SU-DHL-6 (cell line): ENCODE measurements around the gene PARD6A.

Source experiments
- H2AFZ ChIP-seq: fragments of 200-600 bp; sonication (generic); 2 replicates; pipeline ENCODE4 v1.6.1; 2014; ENCODE audit warnings: low read depth, mild to moderate bottlenecking, moderate library complexity, mixed read lengths, antibody characterized with exemption, low read length; ENCODE audit not compliant: severe bottlenecking
- H3F3A ChIP-seq: fragments of 200-600 bp; shearing (Covaris generic); 2 replicates; pipeline ENCODE4 v1.6.0; 2016; ENCODE audit warnings: antibody characterized with exemption, mild to moderate bottlenecking; ENCODE audit not compliant: insufficient read depth
- H3K27ac ChIP-seq: fragments of 200-600 bp; sonication (generic); 2 replicates; pipeline ENCODE4 v1.5.1; 2016; ENCODE audit warnings: low read depth, mild to moderate bottlenecking, low read length, moderate library complexity, mixed read lengths
- H3K27me3 ChIP-seq: fragments of 200-600 bp; sonication (generic), shearing (Covaris generic); 2 replicates; pipeline ENCODE4 v1.6.0; 2014; ENCODE audit warnings: mild to moderate bottlenecking, low read length
- H3K36me3 ChIP-seq: fragments of 200-600 bp; sonication (generic); 2 replicates; pipeline ENCODE4 v1.6.1; 2014; ENCODE audit warnings: mild to moderate bottlenecking, low read length, mixed read lengths
- H3K4me2 ChIP-seq: fragments of 300-600, 200-600 bp; shearing (Covaris generic), sonication (generic); 2 replicates; pipeline ENCODE4 v1.6.0; 2014; ENCODE audit warnings: low read length, low read depth, mild to moderate bottlenecking; ENCODE audit not compliant: poor library complexity, severe bottlenecking
- H3K4me3 ChIP-seq: fragments of 200-600 bp; sonication (generic); 2 replicates; pipeline ENCODE4 v1.5.1; 2014; ENCODE audit warnings: antibody characterized with exemption, low read length, mild to moderate bottlenecking, mixed read lengths; ENCODE audit not compliant: insufficient read depth, poor library complexity, severe bottlenecking
- H3K79me2 ChIP-seq: fragments of 200-600 bp; sonication (generic); 2 replicates; pipeline ENCODE4 v1.6.1; 2014; ENCODE audit warnings: mild to moderate bottlenecking, low read length, moderate library complexity; ENCODE audit not compliant: insufficient read depth
- H3K9ac ChIP-seq: fragments of 200-600 bp; sonication (generic); 2 replicates; pipeline ENCODE4 v1.7.0; 2014; ENCODE audit warnings: mild to moderate bottlenecking, low read length
- H3K9me2 ChIP-seq: fragments of 200-600 bp; sonication (generic); replicated peaks from 2 replicates; pipeline ENCODE4 v1.6.1; 2014; ENCODE audit warnings: low read length; ENCODE audit not compliant: insufficient read depth
- H3K9me3 ChIP-seq: fragments of 200-600 bp; sonication (generic); 2 replicates; pipeline ENCODE4 v1.6.1; 2014; ENCODE audit warnings: low read length, mixed read lengths; ENCODE audit not compliant: insufficient read depth
- H4K20me1 ChIP-seq: fragments of 200-600 bp; sonication (generic); 2 replicates; pipeline ENCODE4 v1.6.1; 2014; ENCODE audit warnings: low read depth, mild to moderate bottlenecking, antibody characterized with exemption, low read length, moderate library complexity, mixed read lengths
- EZH2phosphoT487 ChIP-seq: fragments of 200-600 bp; sonication (generic), shearing (Covaris generic); conservative IDR thresholded peaks from 2 replicates; pipeline ENCODE4 v1.6.1; 2018; ENCODE audit warnings: mild to moderate bottlenecking, antibody characterized with exemption, low read length, moderate library complexity, mixed read lengths
- TF ChIP-seq, protein P1 (sequence below): fragments of 200-600 bp; sonication (generic); IDR thresholded peaks from one replicate; pipeline ENCODE4 v1.5.1; 2017; ENCODE audit warnings: antibody characterized with exemption, mild to moderate bottlenecking, low read length, moderate library complexity; ENCODE audit not compliant: insufficient read depth, poor library complexity, severe bottlenecking

Gene PARD6A

DNA sequence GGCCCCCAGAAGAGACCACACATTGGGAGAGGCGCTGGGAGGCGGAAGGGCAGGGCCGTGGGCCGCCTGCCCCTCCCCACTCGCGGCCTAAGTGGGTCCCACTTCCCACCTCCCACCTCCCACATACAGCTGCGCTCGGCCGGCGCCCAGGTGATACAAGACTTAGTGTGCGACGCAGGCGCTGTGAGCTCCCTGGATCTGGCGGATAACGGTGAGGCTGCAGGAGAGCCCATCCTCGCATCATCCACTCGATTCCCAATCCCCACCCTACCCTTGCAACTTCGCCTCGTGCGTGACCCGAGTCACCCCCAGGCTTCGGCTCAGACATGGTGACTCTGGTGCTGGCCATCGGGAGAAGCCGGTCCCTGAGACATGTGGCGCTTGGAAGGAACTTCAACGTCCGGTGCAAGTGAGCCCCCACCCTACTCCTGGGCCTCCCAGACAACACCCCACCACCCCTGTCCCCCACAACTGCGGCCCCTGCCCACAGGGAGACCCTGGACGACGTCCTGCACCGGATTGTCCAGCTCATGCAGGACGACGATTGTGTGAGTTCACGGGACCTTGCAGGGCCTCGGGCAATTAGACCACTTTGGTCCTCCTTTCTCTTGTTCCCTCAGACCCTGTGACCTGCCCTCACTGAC is 11.9 kb upstream of the PARD6A start:
- Histone ChIP-seq H3K27ac (no peak overlapping the region), H3K4me2 (no peak overlapping the region), H3K36me3 (no peaks in the 10 kb centered on the region), H4K20me1 (no peaks in the 10 kb centered on the region), H3F3A (peaks cover 1% of the 10 kb centered on the region), H2AFZ (no peak overlapping the region), H3K9me2 (no peaks in the 10 kb centered on the region), H3K9ac (no peak overlapping the region), H3K27me3 (no peaks in the 10 kb centered on the region), H3K4me3 (no peak overlapping the region), H3K9me3 (no peaks in the 10 kb centered on the region), H3K79me2 (peaks cover 8% of the 10 kb centered on the region)
- TF ChIP-seq, protein P1, sequence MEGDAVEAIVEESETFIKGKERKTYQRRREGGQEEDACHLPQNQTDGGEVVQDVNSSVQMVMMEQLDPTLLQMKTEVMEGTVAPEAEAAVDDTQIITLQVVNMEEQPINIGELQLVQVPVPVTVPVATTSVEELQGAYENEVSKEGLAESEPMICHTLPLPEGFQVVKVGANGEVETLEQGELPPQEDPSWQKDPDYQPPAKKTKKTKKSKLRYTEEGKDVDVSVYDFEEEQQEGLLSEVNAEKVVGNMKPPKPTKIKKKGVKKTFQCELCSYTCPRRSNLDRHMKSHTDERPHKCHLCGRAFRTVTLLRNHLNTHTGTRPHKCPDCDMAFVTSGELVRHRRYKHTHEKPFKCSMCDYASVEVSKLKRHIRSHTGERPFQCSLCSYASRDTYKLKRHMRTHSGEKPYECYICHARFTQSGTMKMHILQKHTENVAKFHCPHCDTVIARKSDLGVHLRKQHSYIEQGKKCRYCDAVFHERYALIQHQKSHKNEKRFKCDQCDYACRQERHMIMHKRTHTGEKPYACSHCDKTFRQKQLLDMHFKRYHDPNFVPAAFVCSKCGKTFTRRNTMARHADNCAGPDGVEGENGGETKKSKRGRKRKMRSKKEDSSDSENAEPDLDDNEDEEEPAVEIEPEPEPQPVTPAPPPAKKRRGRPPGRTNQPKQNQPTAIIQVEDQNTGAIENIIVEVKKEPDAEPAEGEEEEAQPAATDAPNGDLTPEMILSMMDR = no peak
- TF ChIP-seq EZH2phosphoT487 = no peak

- Histone ChIP-seq H4K20me1 (no peaks in the 10 kb centered on the region), H2AFZ (no peak overlapping the region), H3F3A (no peaks in the 10 kb centered on the region; the same call in 1 of the 2 replicates), H3K4me2 (no peak overlapping the region), H3K27ac (no peak overlapping the region), H3K9me3 (no peaks in the 10 kb centered on the region), H3K4me3 (no peak overlapping the region), H3K36me3 (no peaks in the 10 kb centered on the region), H3K9ac (no peak overlapping the region), H3K9me2 (no peaks in the 10 kb centered on the region), H3K79me2 (peaks cover 8% of the 10 kb centered on the region), H3K27me3 (no peaks in the 10 kb centered on the region)
- no peak for TF ChIP-seq EZH2phosphoT487
- TF ChIP-seq, protein P1 = no peak
Observed at GRCh38 chr16:67649494-67649931, 11.2 kb upstream of the PARD6A start.

GRCh38 chr16:67650023-67650422 is 10.7 kb upstream of the PARD6A start:
- no peaks in the 10 kb centered on the region for H3K36me3 ChIP-seq
- no peaks in the 10 kb centered on the region for H3K9me2 ChIP-seq
- no peaks in the 10 kb centered on the region for H3K27me3 ChIP-seq
- no peak overlapping the region for H3K27ac ChIP-seq
- no peak overlapping the region for H2AFZ ChIP-seq
- H3K4me2 ChIP-seq = no peak overlapping the region
- TF ChIP-seq, protein P1 = no peak
- no peak for TF ChIP-seq EZH2phosphoT487
- H3K9me3 ChIP-seq = no peaks in the 10 kb centered on the region
- peaks cover 2% of the 10 kb centered on the region; the same call in 1 of the 2 replicates for H3F3A ChIP-seq
- H3K79me2 ChIP-seq = peaks cover 8% of the 10 kb centered on the region
- no peak overlapping the region for H3K9ac ChIP-seq
- H4K20me1 ChIP-seq = no peaks in the 10 kb centered on the region
- H3K4me3 ChIP-seq = no peak overlapping the region
